ENCODE results near the gene FAM107B. TPM values are rescaled to one million over a fixed set of nuclear protein-coding genes. Genes with fewer than 3 reads are reported as not detected.

FAM107B gene
- total and polyA plus RNA-seq, 10 of the 15 experiments (the other 5 are each of a cell fraction or from before 2014, with no cell fraction given) = 22.9 to 162 (median 86.6) TPM

DNA sequence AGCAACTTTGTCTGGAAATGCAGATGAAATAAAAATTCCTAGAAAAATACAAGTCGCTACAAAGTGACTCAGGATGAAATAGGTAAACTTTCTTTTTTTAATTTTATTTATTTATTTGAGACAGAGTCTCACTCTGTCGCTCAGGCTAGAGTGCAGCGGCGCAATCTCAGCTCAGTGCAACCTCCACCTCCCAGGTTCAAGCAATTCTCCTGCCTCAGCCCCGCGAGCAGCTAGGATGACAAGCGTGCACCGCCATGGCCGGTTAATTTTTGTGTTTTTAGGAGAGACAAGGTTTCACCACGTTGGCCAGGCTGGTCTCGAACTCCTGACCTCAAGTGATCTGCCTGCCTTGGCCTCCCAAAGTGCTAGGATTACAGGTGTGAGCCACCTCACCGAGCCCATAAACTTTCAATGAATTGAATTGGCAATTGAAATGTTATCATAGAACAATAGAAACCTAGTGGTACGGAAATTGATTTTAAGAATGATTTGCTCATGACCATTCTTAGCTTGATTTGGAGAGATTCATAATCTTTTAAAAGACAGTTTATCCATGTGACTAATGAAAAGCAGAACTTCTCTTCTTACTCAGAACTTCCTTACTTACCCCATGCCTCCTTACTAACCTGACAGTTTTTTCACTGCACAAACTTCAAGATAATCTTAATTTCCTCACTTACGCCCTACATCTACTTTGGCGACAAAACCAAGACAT is 161.7 kb downstream of the FAM107B start:
- ATAC-seq = no peak
- peaks cover 12% of the 10 kb centered on the region for H3K4me1 ChIP-seq (ENCODE audit: control insufficient read depth, insufficient read depth, low read length)
- in situ Hi-C loops (cut with MboI) = no loop called here
- 0 out of 2 replicates have a peak, but pooled peaks have one; percentile 19 for TF ChIP-seq ZNF687 (IDR thresholded peaks at IDR 0.05)
- TF ChIP-seq, protein P1, sequence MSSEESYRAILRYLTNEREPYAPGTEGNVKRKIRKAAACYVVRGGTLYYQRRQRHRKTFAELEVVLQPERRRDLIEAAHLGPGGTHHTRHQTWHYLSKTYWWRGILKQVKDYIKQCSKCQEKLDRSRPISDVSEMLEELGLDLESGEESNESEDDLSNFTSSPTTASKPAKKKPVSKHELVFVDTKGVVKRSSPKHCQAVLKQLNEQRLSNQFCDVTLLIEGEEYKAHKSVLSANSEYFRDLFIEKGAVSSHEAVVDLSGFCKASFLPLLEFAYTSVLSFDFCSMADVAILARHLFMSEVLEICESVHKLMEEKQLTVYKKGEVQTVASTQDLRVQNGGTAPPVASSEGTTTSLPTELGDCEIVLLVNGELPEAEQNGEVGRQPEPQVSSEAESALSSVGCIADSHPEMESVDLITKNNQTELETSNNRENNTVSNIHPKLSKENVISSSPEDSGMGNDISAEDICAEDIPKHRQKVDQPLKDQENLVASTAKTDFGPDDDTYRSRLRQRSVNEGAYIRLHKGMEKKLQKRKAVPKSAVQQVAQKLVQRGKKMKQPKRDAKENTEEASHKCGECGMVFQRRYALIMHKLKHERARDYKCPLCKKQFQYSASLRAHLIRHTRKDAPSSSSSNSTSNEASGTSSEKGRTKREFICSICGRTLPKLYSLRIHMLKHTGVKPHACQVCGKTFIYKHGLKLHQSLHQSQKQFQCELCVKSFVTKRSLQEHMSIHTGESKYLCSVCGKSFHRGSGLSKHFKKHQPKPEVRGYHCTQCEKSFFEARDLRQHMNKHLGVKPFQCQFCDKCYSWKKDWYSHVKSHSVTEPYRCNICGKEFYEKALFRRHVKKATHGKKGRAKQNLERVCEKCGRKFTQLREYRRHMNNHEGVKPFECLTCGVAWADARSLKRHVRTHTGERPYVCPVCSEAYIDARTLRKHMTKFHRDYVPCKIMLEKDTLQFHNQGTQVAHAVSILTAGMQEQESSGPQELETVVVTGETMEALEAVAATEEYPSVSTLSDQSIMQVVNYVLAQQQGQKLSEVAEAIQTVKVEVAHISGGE (CRISPR knock-in tag; IDR thresholded peaks at IDR 0.05) = no peak
- TF ChIP-seq SIX5 (IDR thresholded peaks at IDR 0.05; ENCODE audit: low read depth, low read length, severe bottlenecking) = no peak
- TF ChIP-seq BHLHE40 (IDR thresholded peaks at IDR 0.05; ENCODE audit: borderline replicate concordance in 1 of 2, low read depth in 2 of 2, low read length in 1 of 2) = no peak
- no peak for TF ChIP-seq SIN3A (IDR thresholded peaks at IDR 0.05; ENCODE audit: low read depth, low read length)
- TF ChIP-seq, protein P2, sequence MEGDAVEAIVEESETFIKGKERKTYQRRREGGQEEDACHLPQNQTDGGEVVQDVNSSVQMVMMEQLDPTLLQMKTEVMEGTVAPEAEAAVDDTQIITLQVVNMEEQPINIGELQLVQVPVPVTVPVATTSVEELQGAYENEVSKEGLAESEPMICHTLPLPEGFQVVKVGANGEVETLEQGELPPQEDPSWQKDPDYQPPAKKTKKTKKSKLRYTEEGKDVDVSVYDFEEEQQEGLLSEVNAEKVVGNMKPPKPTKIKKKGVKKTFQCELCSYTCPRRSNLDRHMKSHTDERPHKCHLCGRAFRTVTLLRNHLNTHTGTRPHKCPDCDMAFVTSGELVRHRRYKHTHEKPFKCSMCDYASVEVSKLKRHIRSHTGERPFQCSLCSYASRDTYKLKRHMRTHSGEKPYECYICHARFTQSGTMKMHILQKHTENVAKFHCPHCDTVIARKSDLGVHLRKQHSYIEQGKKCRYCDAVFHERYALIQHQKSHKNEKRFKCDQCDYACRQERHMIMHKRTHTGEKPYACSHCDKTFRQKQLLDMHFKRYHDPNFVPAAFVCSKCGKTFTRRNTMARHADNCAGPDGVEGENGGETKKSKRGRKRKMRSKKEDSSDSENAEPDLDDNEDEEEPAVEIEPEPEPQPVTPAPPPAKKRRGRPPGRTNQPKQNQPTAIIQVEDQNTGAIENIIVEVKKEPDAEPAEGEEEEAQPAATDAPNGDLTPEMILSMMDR (IDR thresholded peaks at IDR 0.05 in 2 of 3, conservative IDR thresholded peaks at IDR 0.05 in 1 of 3; ENCODE audit: control insufficient read depth in 2 of 3, extremely low read depth in 1 of 3, insufficient read depth in 1 of 3, low read depth in 3 of 3, low read length in 3 of 3) = no peak
- 0 out of 2 replicates have a peak, but pooled peaks have one; percentile 23 for TF ChIP-seq SMARCA5 (IDR thresholded peaks at IDR 0.05)
- no peak for TF ChIP-seq MEF2B (IDR thresholded peaks at IDR 0.05; ENCODE audit: partially characterized antibody, poor library complexity, severe bottlenecking)
- TF ChIP-seq, protein P3, sequence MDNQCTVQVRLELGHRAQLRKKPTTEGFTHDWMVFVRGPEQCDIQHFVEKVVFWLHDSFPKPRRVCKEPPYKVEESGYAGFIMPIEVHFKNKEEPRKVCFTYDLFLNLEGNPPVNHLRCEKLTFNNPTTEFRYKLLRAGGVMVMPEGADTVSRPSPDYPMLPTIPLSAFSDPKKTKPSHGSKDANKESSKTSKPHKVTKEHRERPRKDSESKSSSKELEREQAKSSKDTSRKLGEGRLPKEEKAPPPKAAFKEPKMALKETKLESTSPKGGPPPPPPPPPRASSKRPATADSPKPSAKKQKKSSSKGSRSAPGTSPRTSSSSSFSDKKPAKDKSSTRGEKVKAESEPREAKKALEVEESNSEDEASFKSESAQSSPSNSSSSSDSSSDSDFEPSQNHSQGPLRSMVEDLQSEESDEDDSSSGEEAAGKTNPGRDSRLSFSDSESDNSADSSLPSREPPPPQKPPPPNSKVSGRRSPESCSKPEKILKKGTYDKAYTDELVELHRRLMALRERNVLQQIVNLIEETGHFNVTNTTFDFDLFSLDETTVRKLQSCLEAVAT (IDR thresholded peaks at IDR 0.05) = peak; percentile 89
- no peak for TF ChIP-seq NR2C2 (IDR thresholded peaks at IDR 0.05; ENCODE audit: borderline replicate concordance, control insufficient read depth, insufficient read length, low read depth)

More for the DNA sequence above, 161.7 kb downstream of the FAM107B start:
- WGBS (ENCODE audit: insufficient coverage, insufficient replicate concordance, low lambda C conversion rate, missing lambda C conversion rate) = 89% methylated on average over 15 of the region's 15 CpGs
- no peak for DNase-seq (ENCODE audit: low read depth, low spot score)
- no TSS peak for BruUV-seq (replicated peaks)
- Histone ChIP-seq H3K4me3 (no peak overlapping the region), H3K36me3 (ENCODE audit: control insufficient read depth in 2 of 2, insufficient read depth in 2 of 2, low read length in 1 of 2) (no peaks in the 10 kb centered on the region), H3K27ac (ENCODE audit: control insufficient read depth, insufficient read depth) (no peak overlapping the region), H3K79me2 (ENCODE audit: control insufficient read depth, insufficient read depth, low read length) (no peaks in the 10 kb centered on the region), H3K27me3 (replicated peaks in 1 of 2; ENCODE audit: control insufficient read depth in 2 of 2, insufficient read depth in 2 of 2, low read length in 1 of 2) (no peaks in the 10 kb centered on the region), H3K9me3 (replicated peaks; ENCODE audit: control insufficient read depth, insufficient read depth, low read length) (no peaks in the 10 kb centered on the region), H2AFZ (ENCODE audit: control insufficient read depth, low read depth, low read length) (no peak overlapping the region), H3K9ac (ENCODE audit: control insufficient read depth, insufficient read depth, low read length) (no peak overlapping the region), H3K4me2 (ENCODE audit: control insufficient read depth, insufficient read depth) (no peak overlapping the region), H4K20me1 (ENCODE audit: control insufficient read depth, insufficient read depth) (no peaks in the 10 kb centered on the region)
- ChIA-PET SMC1A (ENCODE audit: uncharacterized antibody, unreplicated experiment) (interaction anchor here (0.8 to 6.6 kb wide), 14 partner anchors 12 to 206 kb away, joined by 3 to 45 read pairs (median 6); no protein-coding TSS in a partner anchor), RAD21 (ENCODE audit: unreplicated experiment) (interaction anchor here (0.7 to 2.5 kb wide), 7 partner anchors 8 to 210 kb away, joined by 3 to 12 read pairs (median 4); no protein-coding TSS in a partner anchor), CTCF (interaction anchor here (0.7 to 2.1 kb wide), 4 partner anchors 21 to 210 kb away, joined by 3 to 11 read pairs (median 6); no protein-coding TSS in a partner anchor), POLR2A (interaction anchor here (0.5 to 11.4 kb wide), 6 partner anchors 12 to 406 kb away, joined by 3 to 99 read pairs (median 5); no protein-coding TSS in a partner anchor)
- intact Hi-C loops (cut with micrococcal nuclease; ENCODE audit: unreplicated experiment) = no loop called here
- FAIRE-seq = no peak

All from GM12878 (cell line).